HG03354 (cell line): Measurements from ENCODE around the gene DENND4B.
"Not testable (repeated sequence)": the region's sequence is repeated elsewhere in the genome, so short reads cannot be mapped to it uniquely, and the experiment has no call there.

ENCODE experiments used
- ATAC-seq: cut with Tn5 transposase; IDR thresholded peaks from one replicate; pipeline ENCODE4 v1.9.1; 2021; ENCODE audit warnings: mild to moderate bottlenecking; ENCODE audit not compliant: unreplicated experiment, poor library complexity, severe bottlenecking

The DENND4B gene

GRCh38 chr1:153932156-153933131, 14.1 kb downstream of the DENND4B start:
- no peak for ATAC-seq

- no peak for ATAC-seq
Measured at GRCh38 chr1:153929981-153930948, 16.3 kb downstream of the DENND4B start.

- no peak for ATAC-seq
Measured at GRCh38 chr1:153929426-153929825, 17.1 kb downstream of the DENND4B start.

- no peak for ATAC-seq
Measured at GRCh38 chr1:153928791-153929341, 17.7 kb downstream of the DENND4B start.

- no peak for ATAC-seq
Measured at GRCh38 chr1:153928245-153928644, 18.3 kb downstream of the DENND4B start.

- ATAC-seq = no peak
Measured at GRCh38 chr1:153926405-153926804, 20.1 kb downstream of the DENND4B start.

- ATAC-seq = peak; percentile 95
Measured at GRCh38 chr1:153922972-153923925, 23.3 kb downstream of the DENND4B start, which contains the start of gene GATAD2B. TSS of gene GATAD2B (minus strand) at chr1:153922972. CDS start at chr1:153828347, 94,625 bp downstream.

GRCh38 chr1:153922076-153922971, 24.2 kb downstream of the DENND4B start:
- peak; percentile 39 for ATAC-seq

GRCh38 chr1:153921803-153922075, 24.8 kb downstream of the DENND4B start:
- ATAC-seq = no peak

GRCh38 chr1:153921080-153921802, 25.3 kb downstream of the DENND4B start:
- ATAC-seq = no peak

GRCh38 chr1:153919876-153920852, 26.4 kb downstream of the DENND4B start:
- no peak for ATAC-seq

- no peak for ATAC-seq
Measured at GRCh38 chr1:153916297-153916696, 30.2 kb downstream of the DENND4B start.

GRCh38 chr1:153912349-153912748, 34.2 kb downstream of the DENND4B start:
- no peak for ATAC-seq

- ATAC-seq = not testable (repeated sequence)
Measured at GRCh38 chr1:153910560-153910959, 36.0 kb downstream of the DENND4B start.

- no peak for ATAC-seq
Measured at GRCh38 chr1:153908071-153908470, 38.4 kb downstream of the DENND4B start.

- ATAC-seq = no peak
Measured at GRCh38 chr1:153907134-153907533, 39.4 kb downstream of the DENND4B start.
